Chondrocyte (in vitro differentiated cells): ENCODE data around the gene BCAN. TPM values are rescaled to one million over a fixed set of nuclear protein-coding genes. Genes with fewer than 3 reads are reported as not detected.

Source experiments
- DNase-seq: peaks from one replicate; pipeline ENCODE4 v3.0.0; 2021; ENCODE audit warnings: mixed read lengths, low spot score
- H3K27ac Mint-ChIP-seq: one replicate; pipeline ENCODE4 v1.8.0; 2021; ENCODE audit warnings: mild to moderate bottlenecking, moderate library complexity, mixed read lengths; ENCODE audit not compliant: unreplicated experiment
- H3K27me3 Mint-ChIP-seq: 2 replicates; pipeline ENCODE4 v1.8.0; 2021; ENCODE audit warnings: low read depth, mixed read lengths
- H3K36me3 Mint-ChIP-seq: 2 replicates; pipeline ENCODE4 v1.8.0; 2021; ENCODE audit warnings: low read depth, mixed read lengths
- H3K4me1 Mint-ChIP-seq: 2 replicates; pipeline ENCODE4 v1.8.0; 2021; ENCODE audit warnings: low read depth, mild to moderate bottlenecking, mixed read lengths
- H3K4me3 Mint-ChIP-seq: one replicate; pipeline ENCODE4 v1.8.0; 2021; ENCODE audit warnings: mild to moderate bottlenecking, moderate library complexity, mixed read lengths; ENCODE audit not compliant: unreplicated experiment
- H3K9me3 Mint-ChIP-seq: 2 replicates; pipeline ENCODE4 v1.8.0; 2021; ENCODE audit warnings: low read depth, mixed read lengths
- CTCF ChIP-seq: fragments of 200-600 bp; sonication (generic); IDR thresholded peaks from 2 replicates; pipeline ENCODE4 v1.5.0; 2021; ENCODE audit warnings: antibody characterized with exemption, mild to moderate bottlenecking, moderate library complexity
- total RNA-seq: library from RNA; stranded (reverse); gene quantifications from 3 replicates; pipeline ENCODE4 v1.2.1, GENCODE V29; 2021

The BCAN gene
- total RNA-seq, 1 donor from 2014 or later = not detected

- Mint-ChIP-seq H3K9me3 (no peaks in the 10 kb centered on the region), H3K27me3 (no peaks in the 10 kb centered on the region), H3K4me1 (peaks cover 60% of the 10 kb centered on the region), H3K27ac (peak overlapping the region; percentile 63), H3K36me3 (peaks cover 8% of the 10 kb centered on the region), H3K4me3 (peak overlapping the region; percentile 81)
- no peak for TF ChIP-seq CTCF
- DNase-seq = no peak
Observed at GRCh38 chr1:156704166-156704711, 62.3 kb downstream of the BCAN start.

GRCh38 chr1:156704930-156705320 lies 63.0 kb downstream of the BCAN start:
- Mint-ChIP-seq H3K4me1 (peaks cover 67% of the 10 kb centered on the region), H3K27me3 (no peaks in the 10 kb centered on the region), H3K4me3 (peak overlapping the region; percentile 81), H3K36me3 (peaks cover 4% of the 10 kb centered on the region), H3K27ac (peak overlapping the region; percentile 79), H3K9me3 (no peaks in the 10 kb centered on the region)
- no peak for TF ChIP-seq CTCF
- no peak for DNase-seq

- DNase-seq = no peak
- peaks cover 72% of the 10 kb centered on the region for H3K4me1 Mint-ChIP-seq
- H3K9me3 Mint-ChIP-seq = no peaks in the 10 kb centered on the region
- H3K36me3 Mint-ChIP-seq = peaks cover 3% of the 10 kb centered on the region
- peak within 1 kb of the TSS; percentile 85 for H3K27ac Mint-ChIP-seq
- peak within 1 kb of the TSS; percentile 81 for H3K4me3 Mint-ChIP-seq
- no peak for TF ChIP-seq CTCF
- H3K27me3 Mint-ChIP-seq = no peaks in the 10 kb centered on the region
Observed at GRCh38 chr1:156705321-156705917, 63.5 kb downstream of the BCAN start, which contains the start of gene CRABP2. CRABP2 (minus strand) TSS chr1:156705583; CDS start chr1:156705446, 137 bp downstream.

- Mint-ChIP-seq H3K27ac (peak overlapping the region; percentile 85), H3K9me3 (no peaks in the 10 kb centered on the region), H3K4me1 (peaks cover 79% of the 10 kb centered on the region), H3K27me3 (no peaks in the 10 kb centered on the region), H3K36me3 (no peaks in the 10 kb centered on the region), H3K4me3 (peak overlapping the region; percentile 81)
- no peak for DNase-seq
- peak; percentile 99 for TF ChIP-seq CTCF
Observed at GRCh38 chr1:156705918-156706656, 64.2 kb downstream of the BCAN start.

GRCh38 chr1:156706657-156707416 lies 64.9 kb downstream of the BCAN start:
- no peaks in the 10 kb centered on the region for H3K27me3 Mint-ChIP-seq
- peaks cover 85% of the 10 kb centered on the region for H3K4me1 Mint-ChIP-seq
- no peaks in the 10 kb centered on the region for H3K9me3 Mint-ChIP-seq
- no peaks in the 10 kb centered on the region for H3K36me3 Mint-ChIP-seq
- H3K27ac Mint-ChIP-seq = peak overlapping the region; percentile 87
- DNase-seq = no peak
- H3K4me3 Mint-ChIP-seq = peak overlapping the region; percentile 81
- no peak for TF ChIP-seq CTCF
